ENCODE results near the gene EPB41L5.
A peak's percentile ranks its signal among the peaks of the same experiment; 100 is the strongest.

EPB41L5 gene

GRCh38 chr2:120224735-120225548 lies 212.1 kb downstream of the EPB41L5 start:
- DNase-seq (ENCODE audit: low read depth in 2 of 2): no peak

- DNase-seq (ENCODE audit: low read depth in 2 of 2): no peak
These were observed 212.7 kb downstream of the EPB41L5 start for GRCh38 chr2:120225549-120226065.

GRCh38 chr2:120226316-120226715 lies 213.4 kb downstream of the EPB41L5 start:
- no peak for DNase-seq (ENCODE audit: low read depth in 2 of 2)

GRCh38 chr2:120227111-120227991 lies 214.5 kb downstream of the EPB41L5 start:
- DNase-seq (ENCODE audit: low read depth in 2 of 2): peak in 1 of 2 experiments; percentile 25

- no peak for DNase-seq (ENCODE audit: low read depth in 2 of 2)
These were observed 215.6 kb downstream of the EPB41L5 start for GRCh38 chr2:120228503-120228902.

Data from stimulated activated CD4-positive, alpha-beta T cell treated with anti-CD3 and anti-CD28 coated beads, Interleukin-12 subunit alpha, Interleukin-12 subunit beta, amount 100 ng/mL, for 24 hours (primary cell).